A549 (cell line): ENCODE results near the gene FAM120B. TPM values are rescaled to one million over a fixed set of nuclear protein-coding genes. Genes with fewer than 3 reads are reported as not detected.

Source experiments
- ATAC-seq, 2 experiments: fragments of 200-7000 bp in 1 of 2; fragments of >200 bp in 1 of 2; cut with Nextera tagmentation in 1 of 2; cut with Tn5 transposase in 1 of 2; 3 replicates each; pipeline versions ENCODE4 v1.8.0 to v1.9.1; 2018 to 2020; ENCODE audit warnings: mild to moderate bottlenecking in 1 of 2, moderate library complexity in 1 of 2
- CTCF ChIA-PET: fragments of 300-600 bp; sonication (Branson Sonifier 250); formaldehyde crosslinking; extraction: SDS; loops from one replicate; lab custom pipeline; 2021; ENCODE audit warnings: antibody characterized with exemption, inconsistent platforms; lab: Yijun Ruan, JAX
- POLR2A ChIA-PET: fragments of 350-600 bp; formaldehyde crosslinking; extraction: SDS; loops from one replicate; lab custom pipeline; 2021; ENCODE audit warnings: antibody characterized with exemption, inconsistent platforms; lab: Yijun Ruan, JAX
- DNase-seq, 2 experiments: peaks; one replicate each; pipeline versions ENCODE4 v3.0.0 to v3.0.0-alpha.2; 2011 to 2016; ENCODE audit warnings: low read depth in 1 of 2, low spot score in 1 of 2
- FAIRE-seq: peaks from 2 replicates; lab custom pipeline; 2011; peaks lifted over from hg19 to GRCh38; lab: Jason Lieb, UNC
- H3K27ac ChIP-seq, 2 experiments: fragments of >200 bp; sonication (Bioruptor Twin); formaldehyde crosslinking; 3 replicates each; pipeline ENCODE4 v1.5.1; 2016 to 2017
- H3K4me1 ChIP-seq: fragments of >200 bp; sonication (Bioruptor Twin); formaldehyde crosslinking; 3 replicates; pipeline ENCODE4 v1.6.1; 2016
- H3K4me2 ChIP-seq: fragments of >200 bp; sonication (Bioruptor Twin); formaldehyde crosslinking; 3 replicates; pipeline ENCODE4 v1.6.1; 2016
- H3K4me3 ChIP-seq: fragments of >200 bp; sonication (Bioruptor Twin); formaldehyde crosslinking; 3 replicates; pipeline ENCODE4 v1.5.1; 2016
- H3K9me3 ChIP-seq: fragments of >200 bp; sonication (Bioruptor Twin); formaldehyde crosslinking; 3 replicates; pipeline ENCODE4 v1.6.1; 2016
- CHD2 ChIP-seq: fragments of 150-350 bp; IDR thresholded peaks from 2 replicates; pipeline ENCODE4 v1.6.1; 2014; ENCODE audit warnings: low read length; ENCODE audit not compliant: partially characterized antibody
- GATA3 ChIP-seq: IDR thresholded peaks from 2 replicates; pipeline ENCODE4 v1.6.1; 2012; ENCODE audit warnings: borderline replicate concordance
- MYC ChIP-seq: IDR thresholded peaks from 2 replicates; pipeline ENCODE4 v1.6.1; 2012; ENCODE audit warnings: mild to moderate bottlenecking, inconsistent platforms, low read length, improper control_type of control experiment, borderline replicate concordance
- NFE2L2 ChIP-seq: fragments of 150-350 bp; conservative IDR thresholded peaks from 2 replicates; pipeline ENCODE4 v1.6.1; 2014; ENCODE audit warnings: low read length
- NPAS2 ChIP-seq: fragments of 250-450 bp; sonication (Bioruptor Pico); IDR thresholded peaks from 2 replicates; pipeline ENCODE4 v1.8.0; 2022; ENCODE audit warnings: mild to moderate bottlenecking, moderate library complexity, borderline replicate concordance
- PHF8 ChIP-seq: fragments of 200-600 bp; sonication (generic); IDR thresholded peaks from 2 replicates; pipeline ENCODE4 v1.6.1; 2016; ENCODE audit warnings: low read depth, mild to moderate bottlenecking, antibody characterized with exemption, moderate library complexity, borderline replicate concordance
- POLR2AphosphoS2 ChIP-seq: conservative IDR thresholded peaks from 2 replicates; pipeline ENCODE4 v1.6.1; 2012; ENCODE audit warnings: low read length, improper control_type of control experiment, inconsistent platforms
- SMC3 ChIP-seq: fragments of >200 bp; sonication (Bioruptor Twin); formaldehyde crosslinking; IDR thresholded peaks from 3 replicates; pipeline ENCODE4 v1.6.1; 2018; ENCODE audit warnings: inconsistent platforms
- SREBF2 ChIP-seq: fragments of 450-650 bp; IDR thresholded peaks from 2 replicates; pipeline ENCODE4 v1.6.1; 2014; ENCODE audit warnings: mild to moderate bottlenecking, moderate library complexity
- ZNF302 ChIP-seq: fragments of 250-450 bp; sonication (Bioruptor Pico); IDR thresholded peaks from 2 replicates; pipeline ENCODE4 v1.9.0; 2021; ENCODE audit warnings: inconsistent platforms, mild to moderate bottlenecking, moderate library complexity
- ZSCAN20 ChIP-seq: fragments of 250-450 bp; sonication (Bioruptor Pico); IDR thresholded peaks from 2 replicates; pipeline ENCODE4 v1.8.0; 2022; ENCODE audit warnings: mild to moderate bottlenecking, moderate library complexity
- WGBS: methylation state at CpG from one replicate; pipeline ENCODE4 v1.1.6; 2017; ENCODE audit errors: missing lambda C conversion rate; 5-methylcytosine and 5-hydroxymethylcytosine counted together
- polyA plus RNA-seq, 4 experiments: library from polyadenylated mRNA; depleted of rRNA in 3 of 4; stranded (reverse); fragments of >200 nt; fragmentation: RNase III in 1 of 4; extraction: RNeasy Plus Mini Kit Qiagen cat#74134 plus additional on column Dnase treatment in 1 of 4; gene quantifications; 2 replicates in 3 of 4; 3 replicates in 1 of 4; pipeline ENCODE4 v1.2.3, GENCODE V29; 2011 to 2017
- TF ChIP-seq, protein P1 (sequence below): fragments of 150-350 bp; IDR thresholded peaks from 2 replicates; pipeline ENCODE4 v1.6.1; 2014; ENCODE audit warnings: low read depth, mild to moderate bottlenecking, low read length
- TF ChIP-seq, protein P2 (sequence below): IDR thresholded peaks from 2 replicates; pipeline ENCODE4 v1.6.1; 2012; ENCODE audit warnings: low read depth, borderline replicate concordance
- TF ChIP-seq, protein P3 (sequence below): IDR thresholded peaks from 2 replicates; pipeline ENCODE4 v1.6.1; 2012
- TF ChIP-seq, protein P4 (sequence below): fragments of 200-600 bp; sonication (generic); IDR thresholded peaks from 2 replicates; pipeline ENCODE4 v1.6.1; 2016; ENCODE audit warnings: antibody characterized with exemption, mild to moderate bottlenecking, moderate library complexity
- TF ChIP-seq, protein P5 (sequence below): fragments of 250-450 bp; sonication (Bioruptor Pico); IDR thresholded peaks from 2 replicates; pipeline ENCODE4 v1.5.0; 2020; ENCODE audit warnings: low read depth, mild to moderate bottlenecking, moderate library complexity
- TF ChIP-seq, protein P6 (sequence below): fragments of >200 bp; sonication (Bioruptor Twin); formaldehyde crosslinking; IDR thresholded peaks from 3 replicates; pipeline ENCODE4 v1.6.1; 2016

The FAM120B gene
- polyA plus RNA-seq, 2 of the 4 experiments (the other 2 are of a cell fraction), result 7.0 to 7.7 TPM

DNA sequence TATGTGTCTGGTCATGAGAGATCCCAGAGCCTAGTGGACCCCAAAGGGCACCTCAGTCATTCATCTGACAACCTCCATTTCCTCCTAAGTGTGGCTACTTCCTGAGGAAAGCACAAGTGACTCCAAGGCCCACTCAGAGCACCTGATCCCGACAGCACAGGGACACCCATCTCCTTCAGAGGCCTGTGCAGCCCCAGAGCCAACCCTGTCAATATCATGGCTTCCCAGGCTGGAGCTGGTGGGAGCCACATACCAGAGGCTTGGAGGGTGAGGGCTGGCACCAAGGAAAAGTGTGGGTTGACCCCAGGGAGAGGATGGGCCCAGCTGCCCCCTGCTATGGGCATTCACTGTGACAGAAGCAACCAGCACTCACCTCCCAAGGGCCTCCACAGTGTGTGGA lies 129.2 kb downstream of the FAM120B start:
- ATAC-seq, result no peak
- no peak for DNase-seq
- ChIA-PET POLR2A (no interaction called here), CTCF (no interaction called here)
- Histone ChIP-seq H3K27ac (no peak overlapping the region), H3K9me3 (no peaks in the 10 kb centered on the region), H3K4me2 (no peak overlapping the region), H3K4me3 (no peak overlapping the region), H3K4me1 (peaks cover 6% of the 10 kb centered on the region; the same call in 1 of the 3 replicates)
- no peak for TF ChIP-seq ZNF302 (CRISPR knock-in tag)
- TF ChIP-seq, protein P1, sequence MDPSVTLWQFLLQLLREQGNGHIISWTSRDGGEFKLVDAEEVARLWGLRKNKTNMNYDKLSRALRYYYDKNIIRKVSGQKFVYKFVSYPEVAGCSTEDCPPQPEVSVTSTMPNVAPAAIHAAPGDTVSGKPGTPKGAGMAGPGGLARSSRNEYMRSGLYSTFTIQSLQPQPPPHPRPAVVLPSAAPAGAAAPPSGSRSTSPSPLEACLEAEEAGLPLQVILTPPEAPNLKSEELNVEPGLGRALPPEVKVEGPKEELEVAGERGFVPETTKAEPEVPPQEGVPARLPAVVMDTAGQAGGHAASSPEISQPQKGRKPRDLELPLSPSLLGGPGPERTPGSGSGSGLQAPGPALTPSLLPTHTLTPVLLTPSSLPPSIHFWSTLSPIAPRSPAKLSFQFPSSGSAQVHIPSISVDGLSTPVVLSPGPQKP, result no peak
- TF ChIP-seq SREBF2, result no peak
- no peak for TF ChIP-seq MYC
- TF ChIP-seq, protein P2, sequence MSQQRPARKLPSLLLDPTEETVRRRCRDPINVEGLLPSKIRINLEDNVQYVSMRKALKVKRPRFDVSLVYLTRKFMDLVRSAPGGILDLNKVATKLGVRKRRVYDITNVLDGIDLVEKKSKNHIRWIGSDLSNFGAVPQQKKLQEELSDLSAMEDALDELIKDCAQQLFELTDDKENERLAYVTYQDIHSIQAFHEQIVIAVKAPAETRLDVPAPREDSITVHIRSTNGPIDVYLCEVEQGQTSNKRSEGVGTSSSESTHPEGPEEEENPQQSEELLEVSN, result no peak
- TF ChIP-seq, protein P3, sequence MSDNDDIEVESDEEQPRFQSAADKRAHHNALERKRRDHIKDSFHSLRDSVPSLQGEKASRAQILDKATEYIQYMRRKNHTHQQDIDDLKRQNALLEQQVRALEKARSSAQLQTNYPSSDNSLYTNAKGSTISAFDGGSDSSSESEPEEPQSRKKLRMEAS, result no peak
- TF ChIP-seq, protein P4, sequence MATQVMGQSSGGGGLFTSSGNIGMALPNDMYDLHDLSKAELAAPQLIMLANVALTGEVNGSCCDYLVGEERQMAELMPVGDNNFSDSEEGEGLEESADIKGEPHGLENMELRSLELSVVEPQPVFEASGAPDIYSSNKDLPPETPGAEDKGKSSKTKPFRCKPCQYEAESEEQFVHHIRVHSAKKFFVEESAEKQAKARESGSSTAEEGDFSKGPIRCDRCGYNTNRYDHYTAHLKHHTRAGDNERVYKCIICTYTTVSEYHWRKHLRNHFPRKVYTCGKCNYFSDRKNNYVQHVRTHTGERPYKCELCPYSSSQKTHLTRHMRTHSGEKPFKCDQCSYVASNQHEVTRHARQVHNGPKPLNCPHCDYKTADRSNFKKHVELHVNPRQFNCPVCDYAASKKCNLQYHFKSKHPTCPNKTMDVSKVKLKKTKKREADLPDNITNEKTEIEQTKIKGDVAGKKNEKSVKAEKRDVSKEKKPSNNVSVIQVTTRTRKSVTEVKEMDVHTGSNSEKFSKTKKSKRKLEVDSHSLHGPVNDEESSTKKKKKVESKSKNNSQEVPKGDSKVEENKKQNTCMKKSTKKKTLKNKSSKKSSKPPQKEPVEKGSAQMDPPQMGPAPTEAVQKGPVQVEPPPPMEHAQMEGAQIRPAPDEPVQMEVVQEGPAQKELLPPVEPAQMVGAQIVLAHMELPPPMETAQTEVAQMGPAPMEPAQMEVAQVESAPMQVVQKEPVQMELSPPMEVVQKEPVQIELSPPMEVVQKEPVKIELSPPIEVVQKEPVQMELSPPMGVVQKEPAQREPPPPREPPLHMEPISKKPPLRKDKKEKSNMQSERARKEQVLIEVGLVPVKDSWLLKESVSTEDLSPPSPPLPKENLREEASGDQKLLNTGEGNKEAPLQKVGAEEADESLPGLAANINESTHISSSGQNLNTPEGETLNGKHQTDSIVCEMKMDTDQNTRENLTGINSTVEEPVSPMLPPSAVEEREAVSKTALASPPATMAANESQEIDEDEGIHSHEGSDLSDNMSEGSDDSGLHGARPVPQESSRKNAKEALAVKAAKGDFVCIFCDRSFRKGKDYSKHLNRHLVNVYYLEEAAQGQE, result no peak
- no peak for TF ChIP-seq GATA3
- TF ChIP-seq, protein P5, sequence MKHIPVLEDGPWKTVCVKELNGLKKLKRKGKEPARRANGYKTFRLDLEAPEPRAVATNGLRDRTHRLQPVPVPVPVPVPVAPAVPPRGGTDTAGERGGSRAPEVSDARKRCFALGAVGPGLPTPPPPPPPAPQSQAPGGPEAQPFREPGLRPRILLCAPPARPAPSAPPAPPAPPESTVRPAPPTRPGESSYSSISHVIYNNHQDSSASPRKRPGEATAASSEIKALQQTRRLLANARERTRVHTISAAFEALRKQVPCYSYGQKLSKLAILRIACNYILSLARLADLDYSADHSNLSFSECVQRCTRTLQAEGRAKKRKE (CRISPR knock-in tag), result no peak
- no peak for TF ChIP-seq NFE2L2
- TF ChIP-seq, protein P6, sequence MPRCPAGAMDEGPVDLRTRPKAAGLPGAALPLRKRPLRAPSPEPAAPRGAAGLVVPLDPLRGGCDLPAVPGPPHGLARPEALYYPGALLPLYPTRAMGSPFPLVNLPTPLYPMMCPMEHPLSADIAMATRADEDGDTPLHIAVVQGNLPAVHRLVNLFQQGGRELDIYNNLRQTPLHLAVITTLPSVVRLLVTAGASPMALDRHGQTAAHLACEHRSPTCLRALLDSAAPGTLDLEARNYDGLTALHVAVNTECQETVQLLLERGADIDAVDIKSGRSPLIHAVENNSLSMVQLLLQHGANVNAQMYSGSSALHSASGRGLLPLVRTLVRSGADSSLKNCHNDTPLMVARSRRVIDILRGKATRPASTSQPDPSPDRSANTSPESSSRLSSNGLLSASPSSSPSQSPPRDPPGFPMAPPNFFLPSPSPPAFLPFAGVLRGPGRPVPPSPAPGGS, result no peak
- TF ChIP-seq ZSCAN20 (CRISPR knock-in tag), result no peak
- no peak for TF ChIP-seq NPAS2 (CRISPR knock-in tag)
- no peak for TF ChIP-seq POLR2AphosphoS2
- no peak for TF ChIP-seq SMC3
- no peak for TF ChIP-seq PHF8
- TF ChIP-seq, all 56 proteins: peak for 0
- WGBS, result 44% methylated on average over 1 of the region's 1 CpG
- no peak for FAIRE-seq

DNA sequence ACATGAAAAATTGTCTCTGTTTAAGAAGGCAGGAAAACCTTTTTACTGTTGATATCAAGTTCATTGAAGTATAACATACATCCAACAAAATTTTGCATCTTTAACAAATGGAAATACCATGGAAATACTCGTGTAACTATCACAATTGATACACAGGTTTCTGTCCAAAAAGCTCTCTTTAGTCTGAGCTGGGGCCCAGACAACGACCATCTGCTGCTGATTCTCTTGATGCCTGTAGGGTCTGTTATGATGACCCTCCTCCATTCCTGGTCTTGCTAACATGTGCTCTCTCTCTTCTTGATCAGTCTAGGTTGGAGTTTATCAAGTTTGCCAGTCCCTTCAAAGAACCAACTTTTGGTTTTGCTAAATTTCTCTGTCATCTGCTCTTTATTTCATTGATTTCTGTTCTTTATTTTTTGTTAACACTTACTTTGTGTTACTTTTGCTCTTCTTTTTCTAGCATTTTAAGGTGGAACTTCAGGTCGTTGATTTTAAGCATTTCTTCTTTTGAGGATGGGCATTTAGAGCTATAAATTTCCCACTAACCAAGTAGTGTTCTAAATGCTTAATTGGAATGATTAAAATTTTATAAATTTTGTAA lies 129.8 kb downstream of the FAM120B start:
- H3K4me1 ChIP-seq, result peaks cover 6% of the 10 kb centered on the region; the same call in 1 of the 3 replicates
- no peak overlapping the region for H3K27ac ChIP-seq
- H3K9me3 ChIP-seq, result no peaks in the 10 kb centered on the region
- ATAC-seq, result no peak
- ChIA-PET CTCF (no interaction called here), POLR2A (no interaction called here)
- H3K4me2 ChIP-seq, result no peak overlapping the region
- FAIRE-seq, result no peak
- no peak for DNase-seq
- TF ChIP-seq CHD2, result no peak
- TF ChIP-seq, all 56 proteins: peak for 0
- 30% methylated on average over 3 of the region's 3 CpGs for WGBS
- H3K4me3 ChIP-seq, result no peak overlapping the region
